CD4-positive, alpha-beta T cell treated with Interleukin-15 for 1 hour (primary cell): ENCODE data around the gene KIAA2012.
"Not testable (repeated sequence)": the region's sequence is repeated elsewhere in the genome, so short reads cannot be mapped to it uniquely, and the experiment has no call there.

Experiments used
- DNase-seq: peaks from one replicate; pipeline ENCODE4 v3.0.0-alpha.2; 2020

The KIAA2012 gene

DNA sequence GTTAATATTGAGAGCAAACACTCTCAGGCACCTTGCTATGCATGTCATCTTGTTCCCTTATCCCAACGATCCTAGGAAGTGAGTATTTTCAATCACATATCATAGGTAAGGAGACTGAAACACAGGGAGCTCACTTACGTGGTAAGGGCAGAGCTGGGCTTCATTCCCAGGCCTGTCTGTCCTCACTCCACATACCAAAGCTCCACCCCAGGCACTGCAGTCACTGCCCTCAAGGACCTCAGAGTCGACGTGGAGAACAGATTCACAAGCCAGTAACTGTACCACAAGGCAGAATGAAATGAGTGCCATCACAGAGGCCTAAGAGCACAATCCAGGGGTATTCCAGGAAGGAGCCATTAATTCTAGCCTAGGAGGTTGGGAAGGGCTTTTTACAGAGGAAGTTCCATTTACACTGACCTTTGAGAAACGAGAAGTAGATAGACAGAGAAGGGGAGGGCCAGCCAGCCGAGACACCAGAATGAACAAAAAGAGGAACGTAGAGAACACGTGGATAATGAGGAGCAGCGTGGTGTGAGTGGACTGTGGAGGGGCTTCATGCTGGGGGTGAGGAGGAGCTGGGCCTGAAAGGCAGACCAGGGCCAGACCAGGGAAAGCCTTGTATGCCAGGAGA is 48.6 kb downstream of the KIAA2012 start:
- DNase-seq, result peak; percentile 33

DNA sequence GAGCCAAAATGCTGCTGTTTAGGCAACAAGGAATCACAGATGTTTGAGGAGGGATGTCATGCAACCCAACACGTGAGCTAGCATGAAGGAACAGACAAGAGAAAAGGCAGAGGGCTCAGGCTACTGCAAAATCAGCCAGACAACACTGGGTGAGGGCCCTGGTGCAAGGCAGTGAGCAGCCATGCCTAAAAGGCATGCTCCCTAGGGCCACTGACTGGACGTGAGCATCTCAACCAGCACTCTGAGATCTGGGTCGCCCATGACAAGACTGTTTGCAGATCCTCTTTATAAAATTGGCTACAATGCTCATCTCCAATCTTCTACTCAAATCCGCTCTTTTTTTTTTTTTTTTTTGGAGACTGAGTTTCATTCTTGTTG is 49.1 kb downstream of the KIAA2012 start:
- DNase-seq, result no peak

DNA sequence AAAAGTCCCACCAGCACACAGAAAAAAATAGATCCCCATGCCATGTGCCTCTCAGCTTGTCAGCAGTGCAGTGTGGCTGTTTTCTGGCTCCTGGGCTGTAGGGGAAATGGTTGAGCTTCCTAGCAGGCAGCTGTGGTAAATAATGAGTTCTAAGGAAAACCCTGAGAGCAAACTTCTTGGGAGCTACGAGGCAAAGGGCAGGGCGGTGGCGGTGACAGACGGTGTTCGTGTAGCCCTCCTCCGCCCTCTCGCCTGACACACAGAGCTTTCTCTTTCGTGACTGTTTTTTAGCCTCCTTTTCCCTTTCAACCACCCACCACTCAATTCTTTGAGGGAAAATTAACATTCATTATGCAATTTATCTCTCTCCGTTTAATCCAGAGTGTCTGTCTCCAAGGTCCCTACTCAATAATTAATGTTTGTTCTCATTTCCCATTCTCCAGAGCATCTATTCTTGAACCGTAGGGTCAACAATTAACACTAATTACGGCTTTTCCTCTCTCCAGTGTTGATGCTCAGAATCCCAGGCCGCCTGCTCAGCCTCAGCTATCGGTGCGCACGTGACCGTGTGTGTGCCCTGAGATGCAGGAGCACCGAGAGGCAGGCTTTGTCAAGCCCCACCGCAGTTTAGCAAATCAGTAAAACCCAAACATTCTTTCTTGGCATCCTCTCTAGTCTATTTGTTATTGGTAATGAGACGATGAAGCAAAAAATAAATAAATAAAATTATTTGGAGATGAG is 50.1 kb downstream of the KIAA2012 start:
- no peak for DNase-seq

DNA sequence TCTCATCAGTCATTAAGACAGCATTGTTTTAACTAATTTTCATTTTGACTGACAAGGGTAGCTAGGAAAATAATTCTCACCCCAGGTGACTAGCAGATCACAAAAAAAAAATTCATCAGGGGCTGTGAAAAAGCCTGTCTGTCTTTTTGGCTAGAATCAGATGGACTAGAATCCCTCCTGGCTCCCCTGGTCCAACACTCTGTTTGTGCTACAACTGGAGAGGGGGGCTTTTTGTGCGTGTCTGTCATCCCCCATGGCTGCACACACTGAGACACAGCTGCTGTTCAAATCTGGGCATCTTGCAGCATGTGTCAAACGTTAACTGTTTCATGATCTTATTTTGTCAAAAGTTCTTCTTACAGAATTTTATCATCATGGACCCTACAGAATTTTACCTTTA is 51.2 kb downstream of the KIAA2012 start:
- DNase-seq, result no peak

GRCh38 chr2:202127687-202128331 is 54.8 kb downstream of the KIAA2012 start:
- no peak for DNase-seq

DNA sequence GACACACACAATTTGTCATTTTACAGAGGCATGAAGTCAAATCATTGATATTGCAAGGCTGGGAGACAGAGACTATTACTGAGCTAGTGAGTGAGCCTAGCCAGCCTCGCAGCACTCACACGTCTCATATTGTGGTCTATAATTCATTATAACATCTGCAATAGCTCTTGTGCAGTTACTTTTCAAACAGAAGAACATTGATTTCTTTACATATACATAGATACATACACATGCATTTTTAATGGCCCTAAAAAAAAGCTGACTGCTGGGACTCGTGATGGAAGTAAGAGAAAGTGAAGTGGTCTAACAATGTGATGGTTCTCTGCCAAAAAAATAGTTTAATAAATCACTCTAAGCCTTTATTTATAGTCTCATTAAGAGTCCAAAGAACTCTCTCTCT is 56.8 kb downstream of the KIAA2012 start:
- DNase-seq, result no peak

- no peak for DNase-seq
Measured at GRCh38 chr2:202133200-202133908, 60.3 kb downstream of the KIAA2012 start.

- no peak for DNase-seq
Measured at GRCh38 chr2:202133909-202134265, 60.8 kb downstream of the KIAA2012 start.

DNA sequence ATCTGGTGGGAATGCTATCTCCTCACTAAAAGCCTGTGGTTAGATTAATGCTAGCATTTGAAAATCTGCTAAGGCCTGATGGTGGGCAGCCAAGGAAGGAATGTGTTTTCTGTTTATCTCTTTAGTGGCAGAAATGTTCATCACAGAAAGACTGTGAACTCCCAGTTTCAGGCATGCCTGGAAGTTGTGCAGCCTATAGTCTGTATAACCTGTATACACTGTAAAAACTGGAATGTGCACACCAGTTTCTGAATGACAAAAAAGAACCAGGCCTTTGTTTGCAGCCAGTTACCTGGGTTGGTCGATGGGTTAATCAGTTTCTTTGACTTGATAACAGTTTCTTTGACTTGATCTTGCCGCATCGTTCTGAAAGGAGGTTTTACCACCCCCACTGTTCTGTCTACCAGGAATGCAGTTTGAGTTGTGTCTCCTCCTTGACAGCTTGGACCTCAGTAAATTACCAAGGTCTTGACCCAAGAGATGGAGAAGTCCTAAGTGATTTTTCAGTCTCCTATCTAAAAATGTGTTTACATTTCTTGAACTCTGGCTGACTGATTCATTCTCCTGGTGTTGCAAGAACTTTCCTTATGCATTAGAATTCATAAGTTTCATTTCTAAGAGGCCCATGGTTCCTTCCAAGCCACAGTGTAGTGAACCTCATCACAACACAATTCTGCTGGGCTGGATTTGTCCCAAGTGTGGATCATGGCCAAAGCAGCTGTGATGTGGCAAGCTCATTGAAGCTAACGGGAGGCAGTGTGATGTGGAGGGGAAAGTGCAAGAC is 62.2 kb downstream of the KIAA2012 start:
- DNase-seq, result no peak

GRCh38 chr2:202136039-202136438 is 63.0 kb downstream of the KIAA2012 start:
- DNase-seq, result not testable (repeated sequence)

DNA sequence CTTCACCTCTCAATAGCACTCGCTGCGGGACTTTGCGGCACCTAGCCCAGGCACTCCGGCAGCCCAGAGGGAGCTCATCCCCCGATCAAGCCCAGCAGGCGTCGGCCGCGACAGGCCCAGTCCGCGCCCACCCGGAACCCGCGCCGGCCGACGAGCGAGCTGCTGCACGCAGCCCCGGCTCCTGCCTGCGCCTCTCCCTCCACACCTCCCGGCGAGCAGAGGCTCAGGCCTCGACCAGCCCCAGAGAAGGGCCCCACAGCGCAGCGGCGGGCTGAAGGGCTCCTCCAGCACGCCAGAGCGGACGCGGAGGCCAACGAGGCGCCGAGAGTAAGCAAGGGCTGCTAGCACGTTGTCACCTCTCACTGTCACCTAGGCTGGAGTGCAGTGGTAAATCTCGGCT is 63.5 kb downstream of the KIAA2012 start:
- DNase-seq, result no peak

GRCh38 chr2:202140522-202141252 is 67.6 kb downstream of the KIAA2012 start:
- no peak for DNase-seq

DNA sequence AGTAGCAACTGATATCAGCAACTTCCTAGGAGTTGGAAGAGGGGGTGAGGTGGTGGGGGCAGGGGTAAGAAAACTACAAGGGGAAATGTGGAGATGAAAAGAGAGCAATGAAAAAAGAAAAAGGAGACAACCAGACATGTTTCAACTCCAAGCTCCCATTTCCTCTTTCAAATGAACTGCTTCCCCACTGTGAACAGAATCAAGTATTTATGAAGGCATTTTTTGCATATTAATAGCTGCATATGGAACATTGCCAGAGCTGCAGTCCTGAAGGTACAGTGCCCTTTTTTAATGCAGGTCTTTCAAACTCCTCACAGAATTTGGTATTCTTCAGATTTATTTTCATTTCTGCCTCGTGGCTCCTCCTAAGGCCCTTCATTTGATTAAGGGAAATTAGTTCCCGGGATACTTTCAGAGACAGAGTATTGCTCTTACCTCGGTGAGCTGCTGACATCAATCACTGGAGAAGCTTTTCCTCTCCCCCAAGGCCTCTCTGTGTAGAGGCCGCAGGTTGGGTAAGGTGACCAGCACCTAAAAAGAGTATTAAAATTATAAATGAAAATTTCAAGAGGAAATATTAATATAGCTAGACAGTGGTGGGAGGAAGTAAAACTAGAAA is 68.4 kb downstream of the KIAA2012 start:
- no peak for DNase-seq

DNA sequence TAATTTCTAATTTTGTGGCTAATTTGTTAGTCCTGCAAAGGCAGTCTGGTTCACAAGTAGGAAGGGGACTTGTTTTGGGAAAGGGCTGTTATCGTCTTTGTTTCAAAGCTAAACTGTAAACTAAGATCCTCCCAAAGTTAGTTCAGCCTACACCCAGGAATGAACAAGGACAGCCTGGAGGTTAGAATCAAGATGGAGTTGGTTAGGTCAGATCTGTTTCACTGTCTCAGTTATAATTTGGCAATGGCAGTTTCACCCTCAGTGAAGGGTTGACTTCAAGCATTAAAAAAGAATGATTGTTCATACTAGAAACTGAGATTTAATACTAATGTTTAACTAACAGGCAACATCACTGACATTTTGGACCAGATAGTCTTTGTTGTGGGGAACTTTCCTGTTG is 69.5 kb downstream of the KIAA2012 start:
- DNase-seq, result no peak

GRCh38 chr2:202147775-202148174 is 74.7 kb downstream of the KIAA2012 start:
- DNase-seq, result no peak

GRCh38 chr2:202148515-202149154 is 75.6 kb downstream of the KIAA2012 start:
- no peak for DNase-seq

DNA sequence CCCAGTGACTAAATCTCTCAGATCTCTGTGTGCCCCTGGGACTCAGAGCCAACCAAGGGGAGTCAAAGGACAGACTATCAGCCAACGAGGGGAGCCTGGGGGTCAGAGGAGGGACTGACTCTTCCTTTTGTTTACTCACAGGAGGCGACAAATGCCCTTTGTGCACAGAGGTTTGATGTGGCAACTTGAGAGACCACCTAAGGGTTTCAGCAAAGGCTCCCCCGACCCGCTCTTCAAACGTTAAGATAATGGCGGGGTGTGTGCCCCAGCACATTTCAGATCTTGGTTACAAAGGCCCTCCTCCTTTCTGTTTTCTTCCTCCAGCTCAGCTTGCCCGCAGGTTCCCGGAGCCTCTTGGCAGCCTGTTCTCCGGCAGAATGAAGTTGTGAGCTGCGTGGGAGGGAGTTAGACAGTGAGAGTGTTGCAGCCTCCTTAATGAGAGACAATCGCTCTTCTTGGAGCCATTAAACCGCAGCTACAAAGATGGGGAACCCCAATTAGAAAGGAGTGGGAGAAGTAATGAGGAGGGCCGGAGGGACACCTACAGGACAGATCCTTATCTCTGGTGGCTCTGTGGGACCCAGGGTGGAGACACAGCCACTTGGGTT is 76.2 kb downstream of the KIAA2012 start:
- DNase-seq, result no peak

DNA sequence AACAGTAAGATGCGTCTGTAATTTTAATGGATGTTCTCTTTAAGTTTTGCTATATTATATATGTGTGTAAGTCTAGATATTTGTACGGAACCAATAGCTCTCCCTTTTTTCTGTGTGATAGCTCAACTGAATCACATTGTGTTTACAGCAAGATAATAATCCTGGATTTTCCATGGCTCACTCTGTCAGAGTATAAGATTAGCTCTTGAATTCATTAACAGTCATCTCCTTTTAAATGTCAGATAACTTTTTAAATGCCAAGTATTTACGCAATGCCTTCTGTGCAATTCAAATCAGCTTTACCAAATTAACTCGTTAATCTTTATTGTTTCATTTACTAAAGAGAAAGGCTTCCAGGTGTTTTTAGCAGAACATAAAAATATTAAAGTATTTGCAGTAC is 76.9 kb downstream of the KIAA2012 start:
- no peak for DNase-seq

- no peak for DNase-seq
Measured at GRCh38 chr2:202152104-202152715, 79.2 kb downstream of the KIAA2012 start.

GRCh38 chr2:202154613-202155012 is 81.6 kb downstream of the KIAA2012 start:
- DNase-seq, result no peak
